ENCODE data around the gene NSG1.

NSG1 gene

DNA sequence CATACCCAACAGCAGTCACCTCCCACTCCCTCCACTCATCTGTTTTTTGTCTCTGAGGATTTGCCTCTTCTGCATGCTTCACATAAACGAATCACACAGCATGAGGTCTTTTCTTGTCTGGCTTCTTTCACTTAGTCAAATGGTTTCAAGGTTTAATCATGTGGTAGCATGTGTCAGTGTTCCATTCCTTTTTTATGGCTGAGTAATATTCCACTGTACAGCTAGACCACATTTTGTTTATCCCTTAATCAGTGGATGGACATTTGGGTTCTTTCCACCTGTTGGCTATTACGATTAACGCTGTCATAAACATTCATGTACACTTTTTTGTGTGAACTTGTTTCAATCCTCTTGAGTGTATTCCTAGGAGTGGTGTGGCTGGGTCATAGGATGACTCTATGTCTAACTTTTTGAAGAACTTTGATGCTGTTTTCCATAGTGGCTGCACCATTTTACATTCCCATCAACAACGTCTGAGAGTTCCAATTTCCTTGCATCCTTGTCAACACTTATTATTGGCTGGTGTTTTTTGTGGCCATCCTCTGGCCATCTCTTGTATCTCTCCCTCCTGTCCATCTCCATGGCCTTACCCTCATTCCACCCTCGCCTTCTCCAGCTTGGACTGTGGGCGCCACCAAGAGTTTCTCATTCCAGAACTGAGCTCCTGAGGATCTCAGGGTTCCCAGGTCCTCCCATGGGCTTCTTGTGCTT, 12.4 kb upstream of the NSG1 start:
- no peak for DNase-seq

DNA sequence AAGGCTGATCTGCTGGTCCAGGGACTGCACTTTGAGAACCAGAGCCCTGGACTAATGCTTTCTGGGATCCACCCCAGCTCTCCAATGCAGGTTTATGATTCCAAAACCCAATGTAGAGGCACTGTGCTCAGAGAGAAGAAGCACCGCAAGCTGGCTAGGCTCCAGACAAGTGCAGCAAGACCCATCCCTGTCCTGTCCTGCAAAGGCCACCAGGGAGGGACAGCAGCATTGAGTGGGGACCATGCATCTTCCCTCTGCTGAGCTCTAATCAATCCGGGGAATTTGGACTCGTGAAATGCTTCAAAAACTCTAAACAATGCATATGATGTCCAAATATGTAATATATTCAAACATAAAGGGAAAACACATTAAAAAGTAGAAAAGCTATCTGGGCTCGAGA, 10.8 kb upstream of the NSG1 start:
- DNase-seq: no peak

DNA sequence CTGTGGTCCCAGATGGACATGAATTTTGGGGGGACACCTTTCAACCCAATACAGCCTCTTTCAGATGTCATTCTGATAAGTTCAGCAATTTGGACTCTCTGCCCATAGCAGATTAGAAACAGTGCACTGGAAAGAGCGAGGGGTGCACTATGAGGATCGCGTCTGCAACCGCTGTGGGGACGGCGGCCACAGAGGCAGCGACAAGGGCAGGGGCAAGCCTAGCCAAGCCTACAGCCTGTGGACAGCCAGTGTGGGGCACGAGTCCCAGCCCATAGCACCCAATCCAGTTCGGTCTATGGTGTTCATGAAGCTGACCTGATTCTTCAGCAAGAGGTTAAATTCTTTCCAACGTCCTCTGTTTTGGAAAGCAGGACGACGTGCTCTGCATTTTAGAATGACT, 9.7 kb upstream of the NSG1 start:
- DNase-seq: no peak

DNA sequence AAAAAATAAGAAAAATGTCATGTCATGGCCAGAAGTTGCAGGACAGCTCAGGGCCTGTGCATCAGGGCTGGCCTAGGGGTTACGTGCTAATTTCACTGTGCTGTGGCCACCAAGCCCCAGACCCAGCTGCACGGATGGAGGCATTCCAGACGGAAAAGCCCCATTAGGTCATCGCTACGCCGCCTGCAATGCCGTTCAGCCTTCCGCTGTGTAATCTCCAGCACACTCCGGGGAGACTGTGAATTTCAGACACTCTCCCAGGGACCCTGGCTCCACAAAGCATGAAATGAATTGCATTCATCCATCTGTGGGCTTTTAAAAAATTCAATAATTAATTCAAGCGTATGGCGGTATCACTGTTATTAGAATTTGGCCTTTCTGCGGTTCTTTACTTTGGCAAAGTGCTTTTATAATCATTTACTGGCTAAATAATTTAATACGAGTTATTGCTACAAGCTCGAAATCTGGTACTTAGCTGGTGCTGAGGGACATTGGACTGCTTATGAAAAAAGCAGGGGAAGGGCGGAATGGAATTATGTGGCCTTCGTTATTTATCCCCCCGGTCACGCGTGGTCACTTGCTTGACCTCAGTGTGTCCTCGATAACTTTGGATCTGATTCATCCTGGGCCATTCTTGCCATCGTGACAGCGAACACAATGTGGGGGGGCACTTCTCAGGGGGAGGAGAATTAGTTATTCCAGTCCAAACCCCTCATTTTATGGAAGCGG, 9.0 kb upstream of the NSG1 start:
- no peak for DNase-seq

DNA sequence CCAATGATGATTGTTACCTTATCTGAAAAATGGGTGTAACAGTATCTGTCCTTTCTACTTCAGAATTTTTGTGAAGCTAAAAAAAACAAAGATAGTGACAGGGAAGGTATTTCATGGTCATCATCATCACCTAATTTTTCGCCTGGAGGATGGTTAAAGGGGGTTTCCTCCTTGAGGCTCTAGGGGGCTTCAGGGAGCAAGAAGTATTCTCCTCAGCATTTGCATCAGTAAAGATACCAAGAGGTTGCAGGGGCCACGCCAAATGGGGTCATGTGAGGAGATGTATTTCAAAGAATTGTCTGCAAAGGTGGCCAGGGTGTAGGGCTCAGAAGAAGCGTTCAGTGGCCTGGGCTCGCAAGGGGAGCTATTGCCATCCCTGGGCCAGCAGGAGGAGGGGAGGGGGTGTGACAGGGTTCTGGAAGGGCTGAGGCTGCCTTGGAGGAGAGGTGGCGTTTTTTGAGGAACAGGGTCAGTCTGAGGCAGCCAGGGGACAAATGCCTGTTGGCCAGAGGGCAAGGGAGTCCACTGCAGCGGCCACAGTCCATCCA, 7.3 kb upstream of the NSG1 start:
- no peak for DNase-seq

DNA sequence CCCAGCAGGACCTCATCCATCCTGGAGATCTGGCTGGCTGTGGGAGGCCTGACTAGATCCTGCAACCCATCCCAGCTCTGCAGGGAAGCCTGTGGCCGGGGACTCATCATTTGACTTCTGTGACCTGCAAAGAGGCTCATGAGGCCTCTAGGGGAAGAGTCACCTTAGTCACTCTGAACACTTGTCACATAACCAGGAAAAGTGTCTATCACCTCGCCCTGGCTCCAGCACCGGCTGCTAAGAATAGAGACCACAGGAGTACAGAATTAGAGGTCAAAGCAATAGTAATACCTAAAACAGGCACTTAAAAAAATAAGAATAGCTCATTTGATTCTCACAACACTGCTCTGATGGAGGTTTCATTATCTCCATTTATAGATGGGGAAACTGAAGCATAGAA, 3.8 kb upstream of the NSG1 start:
- DNase-seq: no peak

DNA sequence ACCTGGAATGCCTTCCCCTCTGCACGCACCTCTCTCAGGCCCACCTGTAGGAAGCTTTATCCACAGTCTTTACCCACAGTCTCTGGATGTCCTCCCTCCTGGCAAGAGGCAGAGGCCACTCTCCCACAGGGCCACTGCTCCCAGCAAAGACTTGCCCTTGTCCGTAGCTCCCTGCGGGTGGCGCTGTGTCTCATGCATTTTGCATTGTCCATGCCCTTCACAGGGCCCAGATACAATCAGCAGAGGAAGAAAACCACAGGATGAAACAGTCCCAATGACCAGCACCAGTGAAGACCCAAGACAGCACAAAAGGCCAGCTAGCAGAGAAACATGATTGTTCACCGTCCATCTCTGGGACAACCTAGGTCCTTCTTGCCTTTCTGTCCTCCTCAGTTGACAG, 2.1 kb upstream of the NSG1 start:
- no peak for DNase-seq

DNA sequence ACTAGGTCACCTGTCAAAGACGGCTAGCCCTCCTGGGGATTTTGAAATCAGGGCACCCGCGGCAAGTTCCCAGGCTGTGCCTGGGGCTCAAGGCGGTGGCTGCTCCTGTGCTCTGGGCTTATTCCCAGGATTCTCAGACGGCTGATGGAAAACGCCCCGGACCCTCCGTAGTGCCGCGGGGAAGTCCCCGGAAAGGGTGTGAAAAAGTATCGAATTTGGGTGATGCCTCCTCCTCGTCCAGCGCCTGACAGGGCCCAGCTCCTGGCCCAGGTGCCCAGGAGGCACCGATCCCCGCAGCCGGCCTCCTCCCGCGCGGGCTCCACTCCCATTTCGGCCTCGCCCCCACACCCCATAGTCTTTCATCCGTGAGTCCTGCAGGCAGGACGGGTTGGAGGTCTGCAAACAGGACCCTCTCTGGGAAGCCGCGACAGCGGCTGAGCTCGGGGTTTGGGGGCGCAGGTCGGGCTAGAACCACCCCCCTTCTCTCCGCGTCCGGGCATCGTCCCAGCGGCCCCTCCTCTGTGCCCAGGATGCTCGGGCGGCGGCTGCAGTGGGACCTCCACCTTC, 1.1 kb upstream of the NSG1 start:
- DNase-seq: no peak

DNA sequence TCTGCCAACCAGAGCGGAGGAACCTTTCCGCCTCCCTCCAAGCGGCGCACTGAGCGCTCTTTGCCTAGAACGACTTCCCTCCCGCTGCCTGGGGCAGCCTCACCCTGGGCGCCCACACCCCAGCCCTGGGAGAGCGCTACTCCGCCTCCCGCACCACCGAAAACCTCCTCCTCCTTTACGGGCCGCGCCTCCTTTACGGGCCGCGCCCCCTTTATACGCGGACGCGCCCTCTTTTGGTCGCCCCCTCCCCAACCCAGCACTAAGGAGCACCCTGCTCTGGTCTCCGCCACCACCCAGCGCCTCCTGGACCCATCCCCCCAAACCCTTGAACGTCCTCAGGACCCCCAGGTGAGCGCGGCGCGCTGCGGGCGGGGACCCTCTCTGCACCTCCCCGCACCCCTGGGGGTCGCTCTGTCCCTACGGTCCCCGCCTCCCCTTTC, 586 bp upstream of the NSG1 start:
- DNase-seq: no peak

DNA sequence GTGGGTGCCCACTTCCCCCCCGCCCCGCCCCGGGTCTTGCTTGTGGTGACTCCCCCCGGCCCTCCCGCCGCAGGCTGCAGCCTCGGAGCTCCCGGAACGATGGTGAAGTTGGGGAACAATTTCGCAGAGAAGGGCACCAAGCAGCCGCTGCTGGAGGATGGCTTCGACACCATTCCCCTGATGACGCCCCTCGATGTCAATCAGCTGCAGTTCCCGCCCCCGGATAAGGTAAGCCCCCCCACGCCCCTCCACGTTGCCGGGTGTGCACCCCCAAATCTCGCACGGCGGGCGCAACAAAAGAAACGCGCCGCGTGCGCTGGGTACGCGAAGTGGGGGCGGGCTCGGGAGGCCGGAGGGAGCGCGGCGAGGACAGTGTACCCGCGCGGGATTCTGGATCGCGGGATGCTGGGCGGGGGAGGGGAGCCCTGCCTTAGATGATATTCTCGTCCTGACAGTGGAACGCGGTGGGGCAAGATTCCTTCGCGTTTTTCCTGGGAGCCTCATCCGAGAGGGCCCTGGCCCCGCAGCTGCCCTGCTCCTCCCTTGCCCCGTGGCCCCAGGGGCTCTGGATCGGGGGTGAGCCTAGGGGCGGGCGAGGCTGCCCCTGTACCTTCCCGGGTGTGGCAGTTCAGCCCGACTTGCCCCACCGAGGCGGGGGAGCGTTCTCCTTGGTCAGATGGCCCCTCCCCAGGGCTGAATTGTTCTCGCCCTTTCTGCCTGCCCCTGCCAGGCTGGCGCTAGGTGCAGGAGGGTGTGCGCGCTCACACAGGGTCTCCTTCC, 819 bp downstream of the NSG1 start:
- DNase-seq: no peak

DNA sequence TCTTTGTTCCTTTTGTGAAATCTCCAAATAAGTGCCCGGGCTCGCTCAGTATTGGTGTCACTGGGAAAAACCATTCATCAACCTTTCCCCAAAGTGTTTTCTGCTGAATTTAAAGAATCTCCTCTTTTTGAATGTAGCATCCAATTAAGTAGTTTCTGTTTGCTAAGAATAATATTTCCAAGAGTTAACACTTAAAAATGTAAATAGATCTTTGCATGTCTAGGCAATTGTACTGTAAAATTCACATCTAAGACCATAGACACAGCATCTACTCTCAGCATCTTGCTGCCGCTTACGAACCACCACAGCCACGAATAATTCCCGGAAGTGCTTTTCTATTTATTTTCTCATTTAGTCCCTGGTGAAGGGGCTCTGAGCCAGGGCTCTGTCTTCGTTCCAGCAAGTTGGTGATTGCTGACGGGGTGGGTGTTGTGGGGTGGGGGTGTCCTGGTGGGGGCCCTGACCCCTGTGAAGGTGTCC, 1.4 kb downstream of the NSG1 start:
- DNase-seq: no peak

DNA sequence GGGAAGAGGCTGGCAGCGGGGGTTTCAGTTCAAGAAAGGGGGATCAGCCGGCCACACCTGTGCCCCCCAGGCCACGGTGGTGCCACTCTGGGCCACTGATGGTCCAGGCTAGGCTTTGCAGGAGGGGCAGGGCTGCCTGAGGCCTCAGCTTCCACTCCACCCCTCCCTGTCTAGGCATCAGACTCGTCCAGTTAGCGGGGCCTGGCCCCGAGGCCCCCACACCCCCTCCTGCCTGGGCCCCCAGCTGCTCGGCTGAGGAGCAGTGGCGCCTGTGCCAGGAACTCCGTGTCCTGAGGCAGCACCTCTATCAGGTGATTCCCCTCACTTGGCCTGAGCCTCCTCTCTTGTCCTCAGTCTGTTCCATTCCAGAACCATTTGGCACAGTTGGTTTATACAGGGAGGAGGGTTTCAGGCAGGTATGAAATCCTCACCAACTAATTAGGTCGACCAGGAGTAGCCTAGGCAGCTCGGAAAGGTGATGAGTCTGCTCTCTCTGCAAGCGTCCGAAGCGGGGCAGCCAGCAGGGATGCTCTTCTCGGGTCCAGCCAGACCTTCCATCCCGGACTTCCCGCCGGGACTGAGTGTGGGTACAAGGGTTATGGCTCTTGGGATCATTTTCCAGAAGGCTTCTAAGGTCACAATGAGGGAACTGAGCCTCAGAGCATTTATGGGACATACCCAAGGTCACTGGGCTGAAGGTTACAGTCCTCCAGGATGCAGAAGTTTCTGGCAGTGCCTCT, 2.1 kb downstream of the NSG1 start:
- no peak for DNase-seq

DNA sequence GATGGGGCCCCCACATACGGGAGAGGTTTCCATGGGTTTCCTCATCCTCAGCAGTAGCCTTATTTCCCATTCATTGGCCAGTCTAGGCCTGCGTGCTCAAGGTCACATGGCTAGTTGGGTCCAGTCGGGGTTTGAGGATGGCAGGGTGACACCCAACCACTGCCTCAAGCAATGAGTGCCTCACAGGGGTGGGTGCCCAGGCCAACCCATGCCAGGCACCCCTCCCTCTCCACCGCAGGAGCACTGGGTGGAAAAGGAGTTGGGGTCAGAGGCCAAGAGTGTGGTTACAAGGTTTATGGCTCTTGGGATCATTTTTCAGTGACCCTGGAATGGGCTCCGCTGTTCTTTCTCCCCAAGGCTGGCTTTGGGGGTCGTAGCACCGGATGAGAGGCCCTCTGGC, 3.1 kb downstream of the NSG1 start:
- DNase-seq: no peak

DNA sequence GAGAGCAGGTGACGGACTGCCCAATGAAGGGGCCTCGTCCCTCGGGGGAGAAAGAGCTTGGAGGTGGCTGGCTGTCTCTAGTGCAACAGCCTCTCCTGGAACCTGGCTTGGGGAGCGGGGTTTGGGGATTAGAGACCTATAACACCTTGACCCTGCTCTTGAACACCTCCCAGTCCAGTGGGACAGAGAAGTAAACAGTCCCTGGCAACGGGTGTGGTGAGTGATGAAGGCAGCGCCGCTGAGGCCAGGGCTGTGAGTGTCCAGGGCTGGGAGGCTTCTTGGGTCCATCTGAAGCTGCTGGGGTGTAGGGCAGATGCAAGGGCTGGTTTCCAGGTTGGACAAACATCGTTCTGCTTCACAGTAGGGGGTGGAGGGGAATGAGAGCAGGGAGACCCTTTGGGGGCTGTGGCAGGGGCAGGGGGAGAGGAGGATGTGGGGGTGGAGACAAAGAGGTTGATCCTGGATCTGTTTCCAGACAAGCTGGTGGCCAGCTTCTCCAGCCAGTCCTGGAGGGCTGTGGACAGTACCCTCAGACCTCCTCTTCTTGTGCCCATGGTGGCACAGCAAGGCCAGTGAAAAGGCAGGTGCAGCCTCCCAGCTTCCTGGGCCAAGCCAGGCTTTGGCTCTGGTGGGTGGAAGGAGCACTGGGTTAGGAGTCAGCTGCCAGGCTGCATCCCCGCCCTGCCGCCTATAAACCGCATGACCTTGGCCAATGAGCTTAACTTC, 3.8 kb downstream of the NSG1 start:
- DNase-seq: no peak

DNA sequence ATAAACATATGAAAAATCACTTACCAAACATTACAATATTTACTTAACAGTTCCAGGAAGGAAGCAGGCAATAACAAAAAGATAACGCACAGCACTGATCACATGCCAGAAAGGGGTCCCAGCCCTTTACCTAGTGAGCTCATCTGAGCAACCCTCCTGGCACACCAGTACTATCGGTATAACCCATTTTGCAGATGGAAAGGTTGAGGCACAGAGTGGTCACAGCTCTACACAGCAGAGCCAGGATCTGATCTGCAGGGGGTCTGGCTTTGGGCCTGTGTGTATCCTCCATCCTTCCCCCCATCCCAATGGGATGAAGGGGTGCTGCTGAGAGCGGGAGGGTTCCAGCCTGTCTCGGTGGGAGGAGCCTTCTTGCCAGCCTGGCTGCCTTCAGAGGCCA, 5.0 kb downstream of the NSG1 start:
- DNase-seq: no peak

DNA sequence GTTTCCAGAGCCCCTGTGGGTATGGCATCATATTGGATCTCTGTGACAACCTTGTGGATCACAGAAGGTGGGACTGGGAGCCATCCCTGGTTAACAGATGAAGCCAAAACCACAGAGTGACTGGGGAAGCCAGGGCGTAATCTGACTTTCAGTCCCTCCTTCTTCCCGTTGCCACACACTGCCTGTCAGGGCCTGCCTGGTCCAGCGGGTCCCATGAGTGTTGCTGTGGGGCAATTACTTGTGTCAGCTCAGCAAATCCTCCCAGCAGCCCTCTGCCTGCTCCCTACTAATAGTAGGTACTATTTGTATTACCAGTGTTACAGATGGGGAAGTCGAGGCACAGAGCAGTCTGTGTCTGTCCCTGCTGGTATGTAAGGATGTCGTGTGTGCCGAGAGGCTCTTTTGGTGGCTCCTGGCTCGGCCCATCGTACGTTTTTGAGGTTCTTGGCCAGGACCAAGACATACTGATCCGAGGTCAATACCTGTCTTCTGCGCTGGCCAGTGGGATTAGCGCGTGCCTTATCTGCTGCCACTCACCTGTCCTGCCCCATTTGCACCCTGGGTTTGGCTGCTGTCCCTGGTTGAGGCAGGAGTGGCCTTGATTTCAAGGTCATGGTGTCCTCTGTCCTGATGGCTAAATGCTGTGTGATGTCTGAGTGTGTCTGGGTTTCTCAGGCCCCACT, 5.7 kb downstream of the NSG1 start:
- DNase-seq: no peak

DNA sequence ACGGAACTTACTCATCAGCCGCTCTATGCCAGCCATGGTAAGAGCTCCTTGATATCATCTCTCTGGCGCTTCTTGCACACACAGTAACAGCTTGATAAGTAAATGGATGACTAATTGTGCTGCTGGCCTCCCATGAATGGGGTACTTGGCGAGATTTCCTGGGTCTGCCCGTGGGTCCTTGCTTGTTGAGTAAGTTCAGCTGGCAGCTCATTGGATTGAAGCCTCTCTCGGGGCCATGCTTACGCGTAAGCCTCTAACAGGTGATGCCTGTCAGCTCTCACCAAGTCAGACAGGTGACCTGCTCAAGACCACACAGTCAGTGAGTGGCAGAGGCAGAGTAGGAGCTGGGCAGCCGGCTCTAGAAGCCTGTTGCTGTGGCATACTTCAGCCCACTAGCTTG, 7.7 kb downstream of the NSG1 start:
- DNase-seq: no peak

DNA sequence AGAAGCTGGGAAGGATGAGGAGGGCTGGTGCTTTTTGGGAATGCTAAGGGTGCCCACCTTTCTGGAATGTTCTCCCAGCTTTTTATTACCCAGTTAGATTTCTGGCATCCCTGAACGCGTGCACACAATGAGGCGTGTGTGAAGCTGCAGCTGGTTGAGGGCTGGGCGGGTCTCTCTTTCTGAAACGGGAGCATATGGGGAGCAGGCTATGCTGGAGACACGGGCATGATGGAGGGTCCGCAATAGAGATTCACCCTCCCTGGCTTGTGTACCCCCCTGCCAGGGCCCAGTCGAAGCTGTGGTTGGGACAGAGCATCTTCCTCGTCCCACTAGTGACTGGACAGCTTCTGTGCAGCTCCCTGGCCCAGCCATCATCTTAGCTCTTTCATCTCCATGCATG, 8.5 kb downstream of the NSG1 start:
- no peak for DNase-seq

DNA sequence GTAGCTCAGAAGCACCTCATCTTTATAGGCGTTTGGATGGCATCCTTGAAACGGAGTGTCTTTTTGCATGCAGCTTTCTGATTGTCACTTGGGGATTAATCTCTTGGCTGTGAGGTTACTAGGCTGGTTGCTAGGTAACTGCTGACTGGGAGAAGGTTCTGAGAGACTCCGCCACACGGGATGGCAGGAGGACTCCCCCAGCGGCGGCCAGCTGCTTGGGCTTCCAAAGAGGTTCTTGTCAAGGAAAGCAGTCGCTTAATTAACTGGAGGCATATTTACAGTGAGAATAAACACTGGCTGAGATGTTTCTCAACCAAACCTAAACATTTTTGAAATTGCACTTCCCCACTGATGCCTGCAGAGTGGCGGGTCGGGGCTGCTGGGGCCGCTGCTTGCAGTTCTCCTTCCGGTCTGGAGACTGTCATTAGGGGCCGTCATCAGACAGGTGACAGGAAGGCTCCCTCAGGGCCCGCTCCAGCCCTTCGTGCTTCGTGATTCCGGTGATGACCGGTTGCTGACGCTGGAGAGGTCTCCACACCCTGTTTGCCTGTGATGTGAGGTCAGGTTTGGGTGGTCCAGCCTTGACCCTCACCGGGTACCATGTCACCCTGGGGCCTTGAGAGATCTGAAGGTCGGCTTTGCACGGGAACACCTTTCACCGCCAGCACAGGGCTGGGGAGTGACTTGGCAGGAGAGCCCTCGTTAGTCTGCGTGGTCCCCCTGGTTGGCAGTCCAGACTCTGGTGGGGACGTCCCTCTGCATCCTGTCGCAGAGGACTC, 9.1 kb downstream of the NSG1 start:
- no peak for DNase-seq

All from NCI-H774 (cell line).